Esophagus muscularis mucosa (tissue), 4 donors: ENCODE measurements around the gene NXT1.

Experiments used
- CTCF ChIP-seq, 3 experiments: fragments of 200-600 bp in 2 of 3; fragments of 450-650 bp in 1 of 3; sonication (generic) in 2 of 3; IDR thresholded peaks; one replicate each; pipeline ENCODE4 v1.5.1; 2017 to 2019; ENCODE audit warnings: antibody characterized with exemption in 3 of 3, mild to moderate bottlenecking in 2 of 3, moderate library complexity in 1 of 3
- EP300 ChIP-seq: sonication (generic); formaldehyde crosslinking; IDR thresholded peaks from one replicate; pipeline ENCODE4 v1.6.1; 2017; ENCODE audit warnings: antibody characterized with exemption
- POLR2A ChIP-seq: fragments of 450-650 bp; IDR thresholded peaks from one replicate; pipeline ENCODE4 v1.6.1; 2017; ENCODE audit warnings: antibody characterized with exemption, moderate library complexity, mild to moderate bottlenecking, low read depth
- POLR2AphosphoS5 ChIP-seq, 2 donors: sonication (generic); formaldehyde crosslinking; IDR thresholded peaks; one replicate each; pipeline ENCODE4 v1.6.1; 2017; ENCODE audit warnings: antibody characterized with exemption in 2 of 2

- TF ChIP-seq POLR2AphosphoS5 (IDR thresholded peaks at IDR 0.05): no peak
- TF ChIP-seq POLR2A: no peak
- no peak for TF ChIP-seq CTCF (IDR thresholded peaks at IDR 0.05)
- no peak for TF ChIP-seq EP300
Measured at GRCh38 chr20:23399568-23400241, 49.1 kb downstream of the NXT1 start.
